GM12801 (cell line): ENCODE measurements around the gene TAC4.

Experiments
- CTCF ChIP-seq: IDR thresholded peaks from one replicate; pipeline ENCODE4 v1.5.1; 2011; ENCODE audit warnings: control low read depth; ENCODE audit not compliant: insufficient read length; ENCODE audit errors: extremely low read depth

TAC4 gene

GRCh38 chr17:49793309-49793708 lies 54.6 kb downstream of the TAC4 start:
- no peak for TF ChIP-seq CTCF

- no peak for TF ChIP-seq CTCF
These were observed 58.7 kb downstream of the TAC4 start for GRCh38 chr17:49789243-49789578.

GRCh38 chr17:49788478-49789242 lies 59.2 kb downstream of the TAC4 start, which contains the start of gene KAT7:
TSS of gene KAT7 (plus strand) at chr17:49788681. CDS start at chr17:49788835, 154 bp downstream.
- TF ChIP-seq CTCF = no peak
